Right ventricle myocardium inferior (tissue), 1 donor: ENCODE results near the gene HLA-B. TPM values are rescaled to one million over a fixed set of nuclear protein-coding genes. Genes with fewer than 3 reads are reported as not detected.

Experiments used
- ATAC-seq: fragments of 200-7000 bp; cut with Tn5 transposase; one replicate; pipeline ENCODE4 v1.9.1; 2020; ENCODE audit warnings: mild to moderate bottlenecking, moderate library complexity
- DNase-seq: peaks from one replicate; pipeline ENCODE4 v3.0.0; 2021; ENCODE audit errors: missing footprints
- intact Hi-C: fragments of 100-400 bp; cut with DNase I; formaldehyde crosslinking; loops from one replicate; pipeline ENCODE4 v1.11.0; 2022
- microRNA-seq: library from miRNA; unstranded; fragments of <30 nt; microRNA quantifications from one replicate; pipeline ENCODE4 v1.2.0, GENCODE V29; 2020
- total RNA-seq: library from RNA; stranded (reverse); fragmentation: NEBNext Ultra II Directional; extraction: Animal tissue kit (Norgen Biotek cat#: 25700); gene quantifications from one replicate; pipeline ENCODE4 v1.2.1, GENCODE V29; 2021
- donor health status: DM: no; HTN: yes; CAD: no; lungs with severe emphysema.

The HLA-B gene
- total RNA-seq, 1 donor from 2014 or later: 465 TPM

GRCh38 chr6:31332637-31333602 lies 24.1 kb downstream of the HLA-B start:
- DNase-seq (no peak), ATAC-seq (no peak)
- intact Hi-C loops: no loop called here

- ATAC-seq (no peak), DNase-seq (no peak)
- intact Hi-C loops: no loop called here
Measured at GRCh38 chr6:31328355-31328960, 28.5 kb downstream of the HLA-B start.

GRCh38 chr6:31321820-31322219 lies 35.2 kb downstream of the HLA-B start:
- intact Hi-C loops: no loop called here
- no peak for ATAC-seq
- no peak for DNase-seq

GRCh38 chr6:31321005-31321707 lies 35.8 kb downstream of the HLA-B start:
- DNase-seq (no peak), ATAC-seq (no peak)
- intact Hi-C loops: no loop called here

- DNase-seq: no peak
- intact Hi-C loops: no loop called here
- no peak for ATAC-seq
Measured at GRCh38 chr6:31317036-31317435, 39.9 kb downstream of the HLA-B start.

GRCh38 chr6:31309641-31310040 lies 47.3 kb downstream of the HLA-B start:
- intact Hi-C loops: no loop called here
- DNase-seq: no peak
- no peak for ATAC-seq

- ATAC-seq (peak; percentile 23), DNase-seq (no peak)
- intact Hi-C loops: no loop called here
Measured at GRCh38 chr6:31308845-31309175, 48.2 kb downstream of the HLA-B start.

- peak; percentile 78 for DNase-seq
- intact Hi-C loops: no loop called here
- peak; percentile 31 for ATAC-seq
Measured at GRCh38 chr6:31308050-31308844, 48.7 kb downstream of the HLA-B start.

- no peak for ATAC-seq
- intact Hi-C loops: no loop called here
- peak; percentile 18 for DNase-seq
Measured at GRCh38 chr6:31307669-31308049, 49.3 kb downstream of the HLA-B start.

GRCh38 chr6:31305703-31306219 lies 51.2 kb downstream of the HLA-B start:
- no peak for ATAC-seq
- intact Hi-C loops: no loop called here
- no peak for DNase-seq

GRCh38 chr6:31304683-31305082 lies 52.3 kb downstream of the HLA-B start:
- ATAC-seq: no peak
- intact Hi-C loops: no loop called here
- DNase-seq: no peak

Small RNAs within 50 kb of the gene (microRNA-seq; reads per million reads assigned to microRNA genes)
- not detected for gene MIR6891

Other genes starting within 250 kb of the HLA-B start
- gene C6orf15, start 244.6 kb downstream of the HLA-B start, total RNA-seq: not detected
- 1.9 TPM for gene PSORS1C1, start 242.4 kb downstream of the HLA-B start, total RNA-seq
- not detected for gene CDSN, start 236.7 kb downstream of the HLA-B start, total RNA-seq
- not detected for gene PSORS1C2, start 218.1 kb downstream of the HLA-B start, total RNA-seq
- 12.3 TPM for gene CCHCR1, start 199.4 kb downstream of the HLA-B start, total RNA-seq
- gene TCF19, start 198.6 kb downstream of the HLA-B start, total RNA-seq: 5.2 TPM
- 0.51 TPM for gene POU5F1, start 186.5 kb downstream of the HLA-B start, total RNA-seq
- 185 TPM for gene HLA-C, start 85.1 kb downstream of the HLA-B start, total RNA-seq
- 8.3 TPM for gene MICA, start 46.4 kb upstream of the HLA-B start, total RNA-seq
- 1.5 TPM for gene MICB, start 141.0 kb upstream of the HLA-B start, total RNA-seq
- not detected for gene MCCD1, start 171.8 kb upstream of the HLA-B start, total RNA-seq
- gene DDX39B, start 184.8 kb upstream of the HLA-B start, total RNA-seq: 159 TPM
- 2.2 TPM for gene ATP6V1G2, start 189.4 kb upstream of the HLA-B start, total RNA-seq
- gene NFKBIL1, start 190.4 kb upstream of the HLA-B start, total RNA-seq: 10.8 TPM
- not detected for gene LTA, start 215.1 kb upstream of the HLA-B start, total RNA-seq
- 0.51 TPM for gene TNF, start 218.4 kb upstream of the HLA-B start, total RNA-seq
- gene LTB, start 225.2 kb upstream of the HLA-B start, total RNA-seq: 1.6 TPM
- 9.0 TPM for gene LST1, start 229.1 kb upstream of the HLA-B start, total RNA-seq
- gene NCR3, start 235.8 kb upstream of the HLA-B start, total RNA-seq: 0.49 TPM